HG03095 (cell line): ENCODE results near the gene PLCB4.

ENCODE experiments used
- ATAC-seq: cut with Tn5 transposase; IDR thresholded peaks from one replicate; pipeline ENCODE4 v1.9.1; 2021; ENCODE audit warnings: moderate library complexity; ENCODE audit not compliant: unreplicated experiment

The PLCB4 gene

GRCh38 chr20:9256393-9256792 lies 187.5 kb downstream of the PLCB4 start:
- no peak for ATAC-seq

GRCh38 chr20:9258901-9259300 lies 190.0 kb downstream of the PLCB4 start:
- no peak for ATAC-seq

DNA sequence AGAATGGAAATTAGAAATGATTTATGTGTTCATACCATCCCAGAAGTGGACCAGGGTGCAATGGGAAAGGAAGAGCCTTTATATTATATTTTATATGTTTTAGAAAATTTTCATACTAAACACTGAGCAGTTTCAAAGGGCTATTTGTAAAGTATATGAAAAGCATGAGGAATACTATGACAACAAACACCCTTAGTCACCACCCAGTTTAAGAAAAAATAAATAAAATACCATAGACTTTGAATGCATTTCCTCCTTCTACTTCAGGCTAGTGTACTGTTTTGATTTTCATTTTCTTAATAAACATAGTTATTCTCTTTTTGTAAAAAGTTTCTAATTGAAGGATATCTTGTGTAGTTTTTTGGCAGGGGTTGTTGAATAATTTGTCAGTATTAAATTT lies 191.1 kb downstream of the PLCB4 start:
- no peak for ATAC-seq

GRCh38 chr20:9261781-9262180 lies 192.9 kb downstream of the PLCB4 start:
- no peak for ATAC-seq

- ATAC-seq, result no peak
These were observed 193.8 kb downstream of the PLCB4 start for GRCh38 chr20:9262653-9263194.

GRCh38 chr20:9269280-9269971 lies 200.5 kb downstream of the PLCB4 start:
- no peak for ATAC-seq

- ATAC-seq, result no peak
These were observed 201.9 kb downstream of the PLCB4 start for GRCh38 chr20:9270831-9271230.

GRCh38 chr20:9276966-9277468 lies 208.1 kb downstream of the PLCB4 start:
- ATAC-seq, result no peak

GRCh38 chr20:9279918-9280401 lies 211.1 kb downstream of the PLCB4 start:
- ATAC-seq, result no peak

- ATAC-seq, result no peak
These were observed 211.8 kb downstream of the PLCB4 start for GRCh38 chr20:9280666-9281065.

- ATAC-seq, result no peak
These were observed 212.9 kb downstream of the PLCB4 start for GRCh38 chr20:9281803-9282202.

DNA sequence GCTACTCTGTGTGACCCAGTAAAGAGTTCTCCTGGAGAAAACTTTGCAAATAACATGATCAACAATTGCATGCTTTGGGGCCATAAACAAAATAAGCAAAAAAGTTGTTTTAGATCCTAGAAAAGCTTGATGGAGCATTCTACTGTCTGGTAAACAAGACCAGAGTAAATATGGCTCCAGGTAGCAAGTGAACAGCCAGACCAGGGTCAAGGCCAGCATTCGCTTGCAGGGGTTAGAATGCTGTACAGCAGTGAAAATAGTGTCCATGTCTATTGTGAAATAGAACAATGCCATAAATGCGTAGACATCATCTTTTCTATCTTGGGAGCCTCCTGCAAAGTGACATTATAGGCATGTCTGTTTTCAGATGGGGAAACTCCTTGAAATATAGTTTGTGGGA lies 216.7 kb downstream of the PLCB4 start:
- ATAC-seq, result no peak

- no peak for ATAC-seq
These were observed 217.9 kb downstream of the PLCB4 start for GRCh38 chr20:9286501-9287461.

GRCh38 chr20:9287826-9288225 lies 218.9 kb downstream of the PLCB4 start:
- no peak for ATAC-seq

- no peak for ATAC-seq
These were observed 221.4 kb downstream of the PLCB4 start for GRCh38 chr20:9290331-9290730.

DNA sequence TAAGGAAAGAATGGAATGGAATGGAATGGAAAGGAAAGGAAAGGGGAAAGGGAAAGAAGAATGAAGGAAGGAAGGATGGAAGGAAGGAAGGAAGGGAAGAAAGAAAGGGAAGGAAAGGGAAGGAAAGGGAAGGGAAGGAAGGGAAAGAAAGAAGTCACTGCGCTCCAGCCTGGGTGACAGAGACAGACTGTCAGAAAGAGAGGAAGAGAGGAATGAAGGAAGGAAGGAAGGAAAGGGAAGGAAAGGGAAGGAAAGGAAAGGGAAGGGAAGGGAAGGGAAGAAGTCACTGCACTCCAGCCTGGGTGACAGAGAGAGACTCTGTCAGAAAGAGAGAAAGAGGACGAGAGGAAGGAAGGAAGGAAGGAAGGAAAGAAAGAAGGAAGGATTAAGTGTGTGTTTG lies 224.3 kb downstream of the PLCB4 start:
- ATAC-seq, result no peak

- no peak for ATAC-seq
These were observed 225.2 kb downstream of the PLCB4 start for GRCh38 chr20:9294041-9294440.

GRCh38 chr20:9298906-9299305 lies 230.0 kb downstream of the PLCB4 start:
- ATAC-seq, result no peak

DNA sequence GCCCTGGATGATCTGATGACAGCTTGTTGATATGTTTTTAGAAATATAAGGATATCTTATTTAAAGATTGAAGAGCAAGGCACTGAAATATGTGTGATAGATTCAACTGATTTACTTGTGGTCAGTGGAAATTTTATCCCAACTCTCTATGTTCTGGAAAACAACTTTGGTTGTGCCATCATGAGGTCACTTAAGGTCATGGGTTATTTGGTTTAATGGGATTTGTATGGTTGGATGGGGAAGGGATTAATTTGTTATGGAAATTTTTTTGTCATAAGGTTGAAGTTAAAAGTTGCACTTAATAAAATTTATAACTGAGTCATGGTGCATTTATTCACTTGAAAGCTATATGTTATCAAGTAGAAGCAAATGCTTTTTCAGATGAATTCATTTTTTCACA lies 231.2 kb downstream of the PLCB4 start:
- ATAC-seq, result no peak

DNA sequence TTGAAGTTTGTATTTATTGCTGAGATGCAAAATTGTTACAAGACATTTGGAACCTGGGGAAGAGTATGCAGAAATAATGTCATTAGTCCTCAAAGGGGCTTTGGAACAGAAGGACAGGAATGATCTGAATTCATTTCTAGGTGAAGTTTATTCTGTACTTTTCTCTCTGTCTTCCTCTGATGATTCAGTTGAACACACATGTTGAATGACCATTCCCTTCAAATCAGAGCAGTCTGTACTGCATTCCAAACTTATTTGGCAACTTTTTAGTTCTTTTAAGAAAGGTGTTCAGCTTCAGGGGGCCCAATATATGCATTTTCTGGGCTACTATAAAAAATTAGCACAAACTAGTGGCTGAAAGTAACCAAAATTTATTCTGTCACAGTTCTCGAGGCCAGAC lies 231.6 kb downstream of the PLCB4 start:
- no peak for ATAC-seq
